GM19438 (cell line): ENCODE data around the gene PRSS48.
"Not testable (repeated sequence)": the region's sequence is repeated elsewhere in the genome, so short reads cannot be mapped to it uniquely, and the experiment has no call there.

Source experiments
- ATAC-seq: cut with Tn5 transposase; IDR thresholded peaks from one replicate; pipeline ENCODE4 v1.9.1; 2021; ENCODE audit warnings: low read depth; ENCODE audit not compliant: unreplicated experiment

Gene PRSS48

GRCh38 chr4:151259752-151260151 is 17.2 kb upstream of the PRSS48 start:
- no peak for ATAC-seq

GRCh38 chr4:151260526-151260925 is 16.4 kb upstream of the PRSS48 start:
- no peak for ATAC-seq

- no peak for ATAC-seq
These were observed 13.5 kb upstream of the PRSS48 start for GRCh38 chr4:151263455-151263854.

- ATAC-seq: no peak
These were observed 10.5 kb upstream of the PRSS48 start for GRCh38 chr4:151266497-151266896.

- ATAC-seq: no peak
These were observed 9.9 kb upstream of the PRSS48 start for GRCh38 chr4:151267104-151267503.

- no peak for ATAC-seq
These were observed 9.0 kb upstream of the PRSS48 start for GRCh38 chr4:151267822-151268535.

- ATAC-seq: not testable (repeated sequence)
These were observed 8.1 kb upstream of the PRSS48 start for GRCh38 chr4:151268905-151269304.

GRCh38 chr4:151284534-151285245 is 7.7 kb downstream of the PRSS48 start:
- ATAC-seq: no peak

- no peak for ATAC-seq
These were observed 10.4 kb downstream of the PRSS48 start for GRCh38 chr4:151287409-151287808.

- ATAC-seq: no peak
These were observed 14.5 kb downstream of the PRSS48 start for GRCh38 chr4:151291485-151291884.

GRCh38 chr4:151292038-151292437 is 15.1 kb downstream of the PRSS48 start:
- no peak for ATAC-seq

GRCh38 chr4:151294833-151295496 is 18.0 kb downstream of the PRSS48 start:
- no peak for ATAC-seq

- ATAC-seq: no peak
These were observed 19.3 kb downstream of the PRSS48 start for GRCh38 chr4:151296227-151296626.

GRCh38 chr4:151297170-151297569 is 20.2 kb downstream of the PRSS48 start:
- ATAC-seq: no peak

- ATAC-seq: no peak
These were observed 25.5 kb downstream of the PRSS48 start for GRCh38 chr4:151302432-151302831.

GRCh38 chr4:151304226-151304625 is 27.3 kb downstream of the PRSS48 start:
- ATAC-seq: no peak

GRCh38 chr4:151304755-151305154 is 27.8 kb downstream of the PRSS48 start:
- ATAC-seq: peak; percentile 82

- no peak for ATAC-seq
These were observed 33.3 kb downstream of the PRSS48 start for GRCh38 chr4:151310124-151310728.

GRCh38 chr4:151313306-151314009 is 36.5 kb downstream of the PRSS48 start:
- ATAC-seq: no peak

GRCh38 chr4:151314010-151314355 is 37.0 kb downstream of the PRSS48 start:
- ATAC-seq: no peak

- ATAC-seq: no peak
These were observed 37.5 kb downstream of the PRSS48 start for GRCh38 chr4:151314479-151314878.
